B cell (primary cell): ENCODE measurements around the gene GRIP1.

Source experiments
- CTCF ChIP-seq: fragments of 200-600 bp; IDR thresholded peaks from one replicate; pipeline ENCODE4 v1.8.0; 2022; ENCODE audit warnings: antibody characterized with exemption, mild to moderate bottlenecking
- EZH2 ChIP-seq: IDR thresholded peaks from 2 replicates; pipeline ENCODE4 v1.6.1; 2012; ENCODE audit warnings: borderline replicate concordance, low read depth, mild to moderate bottlenecking, moderate library complexity, low read length; ENCODE audit not compliant: insufficient read depth, poor library complexity, severe bottlenecking

DNA sequence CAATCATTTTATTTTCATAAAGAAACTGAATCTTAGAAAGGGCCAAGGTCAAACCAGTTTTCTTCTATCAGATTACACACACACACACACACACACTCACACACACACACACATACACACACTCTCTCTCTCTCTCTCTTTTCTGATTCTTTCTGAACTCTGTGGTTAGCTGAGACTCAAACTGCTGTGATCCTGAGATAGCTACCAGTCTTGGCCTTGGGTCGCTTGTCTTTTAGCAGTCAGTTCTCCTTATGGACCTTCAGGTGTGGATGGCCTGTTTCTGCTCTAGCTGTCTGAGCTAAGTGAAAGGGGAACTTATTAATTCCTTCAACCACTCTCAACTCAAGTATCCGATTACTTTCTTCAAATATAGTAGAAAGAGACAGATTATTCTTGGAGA, 145.1 kb downstream of the GRIP1 start:
- TF ChIP-seq EZH2 (no peak), CTCF (no peak)
